C4-2B (cell line): ENCODE results near the gene SFXN1.

Source experiments
- CTCF ChIP-seq: fragments of 450-650 bp; conservative IDR thresholded peaks from 2 replicates; pipeline ENCODE4 v1.5.1; 2017; ENCODE audit warnings: mild to moderate bottlenecking
- ZFX ChIP-seq: fragments of 450-650 bp; IDR thresholded peaks from 2 replicates; pipeline ENCODE4 v1.6.1; 2017

- no peak for TF ChIP-seq CTCF
- no peak for TF ChIP-seq ZFX
Measured at GRCh38 chr5:175452166-175452565, 26.2 kb upstream of the SFXN1 start.
